Tibial nerve (tissue), 3 donors: ENCODE measurements around the gene RAET1E.

Experiments
- POLR2A ChIP-seq, 2 donors: fragments of 450-650 bp; IDR thresholded peaks; one replicate each; pipeline ENCODE4 v1.6.1; 2017; ENCODE audit warnings: antibody characterized with exemption in 2 of 2, mild to moderate bottlenecking in 2 of 2, moderate library complexity in 2 of 2
- TF ChIP-seq, protein P1 (sequence below), 5 experiments: fragments of 200-600 bp in 3 of 5; fragments of 450-650 bp in 2 of 5; sonication (generic) in 3 of 5; IDR thresholded peaks; one replicate each; pipeline ENCODE4 v1.5.1; 2016 to 2019; ENCODE audit warnings: antibody characterized with exemption in 5 of 5, mild to moderate bottlenecking in 3 of 5, moderate library complexity in 2 of 5

DNA sequence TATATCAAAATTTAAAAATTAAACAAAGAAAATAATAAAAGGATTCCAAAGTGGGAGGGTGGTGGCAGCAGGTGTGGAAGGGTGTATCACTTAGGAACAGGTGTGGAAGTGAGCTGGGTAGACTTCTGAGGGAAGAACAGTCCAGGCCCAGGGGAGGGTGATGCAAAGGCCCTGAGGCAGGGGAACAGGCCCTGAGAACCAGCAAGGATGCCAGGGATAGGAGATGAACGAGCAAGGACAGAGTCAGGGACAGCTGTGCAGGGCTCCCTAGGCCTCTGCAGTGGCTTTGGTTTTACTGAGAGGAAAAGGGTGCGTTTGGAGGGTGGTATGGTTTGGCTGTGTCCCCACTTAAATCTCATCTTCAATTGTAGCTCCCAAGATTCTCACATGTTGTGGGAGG is 9.4 kb upstream of the RAET1E start:
- TF ChIP-seq, protein P1, sequence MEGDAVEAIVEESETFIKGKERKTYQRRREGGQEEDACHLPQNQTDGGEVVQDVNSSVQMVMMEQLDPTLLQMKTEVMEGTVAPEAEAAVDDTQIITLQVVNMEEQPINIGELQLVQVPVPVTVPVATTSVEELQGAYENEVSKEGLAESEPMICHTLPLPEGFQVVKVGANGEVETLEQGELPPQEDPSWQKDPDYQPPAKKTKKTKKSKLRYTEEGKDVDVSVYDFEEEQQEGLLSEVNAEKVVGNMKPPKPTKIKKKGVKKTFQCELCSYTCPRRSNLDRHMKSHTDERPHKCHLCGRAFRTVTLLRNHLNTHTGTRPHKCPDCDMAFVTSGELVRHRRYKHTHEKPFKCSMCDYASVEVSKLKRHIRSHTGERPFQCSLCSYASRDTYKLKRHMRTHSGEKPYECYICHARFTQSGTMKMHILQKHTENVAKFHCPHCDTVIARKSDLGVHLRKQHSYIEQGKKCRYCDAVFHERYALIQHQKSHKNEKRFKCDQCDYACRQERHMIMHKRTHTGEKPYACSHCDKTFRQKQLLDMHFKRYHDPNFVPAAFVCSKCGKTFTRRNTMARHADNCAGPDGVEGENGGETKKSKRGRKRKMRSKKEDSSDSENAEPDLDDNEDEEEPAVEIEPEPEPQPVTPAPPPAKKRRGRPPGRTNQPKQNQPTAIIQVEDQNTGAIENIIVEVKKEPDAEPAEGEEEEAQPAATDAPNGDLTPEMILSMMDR (IDR thresholded peaks at IDR 0.05), result no peak
- TF ChIP-seq POLR2A (IDR thresholded peaks at IDR 0.05), result no peak
